ENCODE results near the gene AGPAT3. TPM values are rescaled to one million over a fixed set of nuclear protein-coding genes. Genes with fewer than 3 reads are reported as not detected.

The AGPAT3 gene
- polyA plus RNA-seq, 2 of the 4 experiments (the other 2 are of a cell fraction) = 18.2 to 20.3 TPM

- 94% methylated on average over 6 of the region's 6 CpGs for WGBS (ENCODE audit: missing lambda C conversion rate)
- no peaks in the 10 kb centered on the region for H3K9me3 ChIP-seq
- ATAC-seq (no peak), DNase-seq (ENCODE audit: low read depth in 1 of 2, low spot score in 1 of 2) (no peak), FAIRE-seq (no peak)
- H3K4me2 ChIP-seq = no peak overlapping the region
- ChIA-PET CTCF (interaction anchor here (1.0 kb wide), 1 partner anchor 36 kb away, joined by 3 read pairs; no protein-coding TSS in a partner anchor), POLR2A (no interaction called here)
- no peak overlapping the region for H3K4me3 ChIP-seq
- H3K4me1 ChIP-seq = no peaks in the 10 kb centered on the region
- H3K27ac ChIP-seq = no peak overlapping the region
- TF ChIP-seq FOSL2 (IDR thresholded peaks at IDR 0.05) (no peak), FOSL2 (CRISPR knock-in tag; IDR thresholded peaks at IDR 0.05) (peak; percentile 5; the same call in 1 of the 2 replicates), EHF (CRISPR knock-in tag; IDR thresholded peaks at IDR 0.05) (no peak), JUNB (IDR thresholded peaks at IDR 0.05) (no peak), EHMT2 (IDR thresholded peaks at IDR 0.05; ENCODE audit: low read depth) (no peak), KDM5A (IDR thresholded peaks at IDR 0.05) (no peak), HEYL (CRISPR knock-in tag; IDR thresholded peaks at IDR 0.05) (no peak)
- TF ChIP-seq, protein P1, sequence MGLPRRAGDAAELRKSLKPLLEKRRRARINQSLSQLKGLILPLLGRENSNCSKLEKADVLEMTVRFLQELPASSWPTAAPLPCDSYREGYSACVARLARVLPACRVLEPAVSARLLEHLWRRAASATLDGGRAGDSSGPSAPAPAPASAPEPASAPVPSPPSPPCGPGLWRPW (IDR thresholded peaks at IDR 0.05) = no peak
Measured at GRCh38 chr21:43902441-43902840, 37.4 kb downstream of the AGPAT3 start.

DNA sequence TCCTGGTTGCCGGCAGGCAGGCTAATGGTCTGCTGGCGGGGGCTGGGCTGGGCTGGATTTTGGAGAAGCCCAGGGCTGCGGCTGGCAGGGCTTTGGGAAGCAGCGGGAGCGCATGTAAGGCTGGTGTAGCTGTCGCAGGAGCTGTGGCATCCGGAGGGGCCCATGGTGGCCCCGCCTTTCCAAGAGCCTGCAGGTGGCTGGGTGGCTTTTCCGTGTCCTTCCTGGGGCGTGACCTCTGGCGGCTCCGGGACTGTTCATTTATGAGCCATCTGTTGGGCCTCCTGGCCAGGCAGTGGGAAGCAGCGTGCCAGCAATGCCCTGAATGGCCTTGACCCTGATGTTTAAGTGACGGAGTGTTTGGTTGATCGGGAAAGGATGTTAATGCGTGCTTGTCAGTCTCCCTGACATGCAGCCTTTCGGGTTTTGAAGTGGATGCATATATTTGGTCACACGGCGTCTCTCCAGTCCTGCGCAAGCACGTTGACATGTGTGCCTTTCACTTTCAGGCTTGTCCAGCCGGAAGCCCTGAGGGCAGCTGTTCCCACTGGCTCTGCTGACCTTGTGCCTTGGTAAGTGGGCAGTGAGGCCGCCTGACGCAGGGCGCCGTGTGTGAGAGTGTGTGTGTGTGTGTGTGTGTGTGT is 38.5 kb downstream of the AGPAT3 start:
- Histone ChIP-seq H3K27ac (no peak overlapping the region), H3K4me2 (no peak overlapping the region), H3K4me1 (no peaks in the 10 kb centered on the region), H3K9me3 (no peaks in the 10 kb centered on the region), H3K4me3 (no peak overlapping the region)
- FAIRE-seq = no peak
- DNase-seq (ENCODE audit: low read depth in 1 of 2, low spot score in 1 of 2) = no peak
- no peak for ATAC-seq
- 91% methylated on average over 17 of the region's 26 CpGs for WGBS (ENCODE audit: missing lambda C conversion rate)
- TF ChIP-seq NR3C1 (IDR thresholded peaks at IDR 0.05) (no peak), NFE2L2 (conservative IDR thresholded peaks at IDR 0.05; ENCODE audit: low read length) (no peak)
- ChIA-PET POLR2A (no interaction called here), CTCF (no interaction called here)

GRCh38 chr21:43904331-43904781 is 39.3 kb downstream of the AGPAT3 start:
- 83% methylated on average over 1 of the region's 14 CpGs for WGBS (ENCODE audit: missing lambda C conversion rate)

More at GRCh38 chr21:43904331-43904781, 39.3 kb downstream of the AGPAT3 start:
- POLR2A ChIA-PET = no interaction called here
- no peak for ATAC-seq
- FAIRE-seq = no peak
- no peak for DNase-seq (ENCODE audit: low read depth in 1 of 2, low spot score in 1 of 2)
- CTCF ChIA-PET = interaction anchor here (1.3 kb wide), 1 partner anchor 80 kb away, joined by 3 read pairs; no protein-coding TSS in a partner anchor
- Histone ChIP-seq H3K4me1 (no peaks in the 10 kb centered on the region), H3K27ac (no peak overlapping the region), H3K4me3 (no peak overlapping the region), H3K4me2 (no peak overlapping the region), H3K9me3 (no peaks in the 10 kb centered on the region)
- TF ChIP-seq, protein P2, sequence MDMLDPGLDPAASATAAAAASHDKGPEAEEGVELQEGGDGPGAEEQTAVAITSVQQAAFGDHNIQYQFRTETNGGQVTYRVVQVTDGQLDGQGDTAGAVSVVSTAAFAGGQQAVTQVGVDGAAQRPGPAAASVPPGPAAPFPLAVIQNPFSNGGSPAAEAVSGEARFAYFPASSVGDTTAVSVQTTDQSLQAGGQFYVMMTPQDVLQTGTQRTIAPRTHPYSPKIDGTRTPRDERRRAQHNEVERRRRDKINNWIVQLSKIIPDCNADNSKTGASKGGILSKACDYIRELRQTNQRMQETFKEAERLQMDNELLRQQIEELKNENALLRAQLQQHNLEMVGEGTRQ (IDR thresholded peaks at IDR 0.05) = no peak
- TF ChIP-seq, protein P3, sequence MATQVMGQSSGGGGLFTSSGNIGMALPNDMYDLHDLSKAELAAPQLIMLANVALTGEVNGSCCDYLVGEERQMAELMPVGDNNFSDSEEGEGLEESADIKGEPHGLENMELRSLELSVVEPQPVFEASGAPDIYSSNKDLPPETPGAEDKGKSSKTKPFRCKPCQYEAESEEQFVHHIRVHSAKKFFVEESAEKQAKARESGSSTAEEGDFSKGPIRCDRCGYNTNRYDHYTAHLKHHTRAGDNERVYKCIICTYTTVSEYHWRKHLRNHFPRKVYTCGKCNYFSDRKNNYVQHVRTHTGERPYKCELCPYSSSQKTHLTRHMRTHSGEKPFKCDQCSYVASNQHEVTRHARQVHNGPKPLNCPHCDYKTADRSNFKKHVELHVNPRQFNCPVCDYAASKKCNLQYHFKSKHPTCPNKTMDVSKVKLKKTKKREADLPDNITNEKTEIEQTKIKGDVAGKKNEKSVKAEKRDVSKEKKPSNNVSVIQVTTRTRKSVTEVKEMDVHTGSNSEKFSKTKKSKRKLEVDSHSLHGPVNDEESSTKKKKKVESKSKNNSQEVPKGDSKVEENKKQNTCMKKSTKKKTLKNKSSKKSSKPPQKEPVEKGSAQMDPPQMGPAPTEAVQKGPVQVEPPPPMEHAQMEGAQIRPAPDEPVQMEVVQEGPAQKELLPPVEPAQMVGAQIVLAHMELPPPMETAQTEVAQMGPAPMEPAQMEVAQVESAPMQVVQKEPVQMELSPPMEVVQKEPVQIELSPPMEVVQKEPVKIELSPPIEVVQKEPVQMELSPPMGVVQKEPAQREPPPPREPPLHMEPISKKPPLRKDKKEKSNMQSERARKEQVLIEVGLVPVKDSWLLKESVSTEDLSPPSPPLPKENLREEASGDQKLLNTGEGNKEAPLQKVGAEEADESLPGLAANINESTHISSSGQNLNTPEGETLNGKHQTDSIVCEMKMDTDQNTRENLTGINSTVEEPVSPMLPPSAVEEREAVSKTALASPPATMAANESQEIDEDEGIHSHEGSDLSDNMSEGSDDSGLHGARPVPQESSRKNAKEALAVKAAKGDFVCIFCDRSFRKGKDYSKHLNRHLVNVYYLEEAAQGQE (IDR thresholded peaks at IDR 0.05) = no peak
- TF ChIP-seq EHMT2 (IDR thresholded peaks at IDR 0.05; ENCODE audit: low read depth) (no peak), SREBF2 (IDR thresholded peaks at IDR 0.05) (no peak), FOSL2 (IDR thresholded peaks at IDR 0.05) (no peak), FOSL2 (CRISPR knock-in tag; IDR thresholded peaks at IDR 0.05) (no peak)
